ENCODE measurements around the gene UNC80. TPM values are rescaled to one million over a fixed set of nuclear protein-coding genes. Genes with fewer than 3 reads are reported as not detected.

Gene UNC80
- total RNA-seq, 1 donor from 2014 or later: not detected

DNA sequence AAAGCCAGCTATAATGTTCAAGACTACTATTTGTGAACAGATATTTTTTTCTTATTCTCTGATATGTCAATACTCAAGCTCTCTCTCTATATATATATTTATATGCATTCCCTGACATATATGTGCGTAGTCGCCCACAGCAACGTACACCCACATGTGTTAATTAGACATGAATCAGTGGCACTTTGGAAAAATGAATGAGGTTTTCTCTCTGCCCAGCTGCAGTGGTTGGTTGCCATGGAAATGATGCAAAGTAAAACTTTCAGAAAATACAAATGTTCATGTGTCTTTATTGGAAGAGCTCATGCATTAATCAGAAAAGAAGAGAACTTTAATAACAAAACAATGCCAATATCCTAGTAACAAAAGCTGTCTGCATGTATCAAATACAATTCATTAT lies 34.7 kb downstream of the UNC80 start:
- intact Hi-C loops (cut with micrococcal nuclease): no loop called here
- ATAC-seq (no peak), DNase-seq (no peak)

DNA sequence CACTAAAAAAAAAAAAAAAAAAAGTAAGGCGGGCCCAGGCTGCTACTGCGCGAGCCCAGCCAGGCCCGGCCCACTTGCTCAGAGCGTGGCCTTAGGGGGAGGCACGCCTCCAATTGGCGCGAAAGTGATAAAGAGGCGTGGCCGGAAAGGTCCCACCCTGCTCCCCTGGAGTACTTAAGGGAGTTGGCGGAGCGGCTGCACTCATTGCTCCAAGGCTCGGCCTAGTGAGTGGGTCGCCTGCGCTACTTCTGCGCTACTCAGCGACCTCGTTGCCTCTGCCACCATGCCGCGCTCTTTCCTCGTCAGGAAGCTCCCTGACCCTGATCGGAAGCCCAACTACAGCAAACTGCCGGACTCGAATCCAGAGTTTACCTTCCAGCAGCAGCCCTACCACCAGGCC lies 36.9 kb downstream of the UNC80 start:
- no peak for DNase-seq
- ATAC-seq: no peak

DNA sequence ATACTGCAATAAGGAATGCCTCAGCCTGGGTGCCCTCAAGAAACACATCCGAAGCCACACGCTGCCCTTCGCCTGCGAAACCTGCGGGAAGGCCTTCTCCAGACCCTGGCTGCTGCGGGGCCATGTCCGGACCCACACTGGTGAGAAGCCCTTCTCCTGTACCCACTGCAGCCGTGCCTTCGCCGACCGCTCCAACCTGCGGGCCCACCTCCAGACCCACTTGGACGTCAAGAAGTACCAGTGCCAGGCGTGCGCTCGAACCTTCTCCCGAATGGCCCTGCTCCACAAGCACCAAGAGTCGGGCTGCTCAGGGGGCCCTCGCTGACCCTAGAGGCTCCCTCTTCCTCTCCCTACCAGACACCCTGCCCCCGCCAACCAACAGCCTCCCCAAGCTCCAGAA lies 37.6 kb downstream of the UNC80 start:
- DNase-seq: no peak
- intact Hi-C loops (cut with micrococcal nuclease): no loop called here
- ATAC-seq: no peak

More for the DNA sequence above, 36.9 kb downstream of the UNC80 start:
- intact Hi-C loops (cut with micrococcal nuclease): no loop called here

DNA sequence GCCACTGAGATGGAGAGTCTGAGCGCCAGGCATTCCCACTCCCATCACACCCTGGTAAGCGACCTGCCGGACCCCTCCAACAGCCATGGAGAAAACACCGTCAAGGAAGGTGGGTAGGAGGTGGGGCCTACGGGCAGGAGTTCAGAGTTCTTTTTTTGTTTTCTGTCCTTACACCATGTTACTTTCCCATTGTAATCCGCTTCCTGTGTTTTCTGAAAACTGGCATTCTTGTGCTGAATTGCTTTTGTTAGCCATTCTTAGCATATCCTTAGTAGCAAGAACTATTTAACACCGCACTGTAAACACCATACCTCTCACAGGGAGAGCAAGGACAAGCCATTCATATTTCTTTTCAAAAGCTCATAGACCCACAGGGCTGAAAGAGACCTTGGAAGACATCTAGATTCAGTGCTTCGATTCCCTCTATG lies 46.2 kb downstream of the UNC80 start:
- intact Hi-C loops (cut with micrococcal nuclease): no loop called here
- DNase-seq (no peak), ATAC-seq (no peak)

DNA sequence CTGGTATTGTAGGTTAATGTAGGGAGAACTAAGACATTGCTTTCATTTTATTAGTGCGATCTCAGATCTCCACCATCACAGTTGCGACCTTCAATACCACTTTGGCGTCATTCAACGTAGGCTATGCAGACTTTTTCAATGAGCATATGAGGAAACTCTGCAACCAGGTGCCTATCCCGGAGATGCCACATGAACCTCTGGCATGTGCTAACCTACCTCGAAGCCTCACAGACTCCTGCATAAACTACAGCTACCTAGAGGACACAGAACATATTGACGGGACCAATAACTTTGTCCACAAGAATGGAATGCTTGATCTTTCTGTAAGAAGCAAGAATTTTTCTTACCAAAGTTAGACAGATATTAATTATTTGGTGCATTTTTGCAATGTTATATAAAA lies 47.3 kb downstream of the UNC80 start:
- intact Hi-C loops (cut with micrococcal nuclease): no loop called here
- no peak for DNase-seq
- no peak for ATAC-seq

DNA sequence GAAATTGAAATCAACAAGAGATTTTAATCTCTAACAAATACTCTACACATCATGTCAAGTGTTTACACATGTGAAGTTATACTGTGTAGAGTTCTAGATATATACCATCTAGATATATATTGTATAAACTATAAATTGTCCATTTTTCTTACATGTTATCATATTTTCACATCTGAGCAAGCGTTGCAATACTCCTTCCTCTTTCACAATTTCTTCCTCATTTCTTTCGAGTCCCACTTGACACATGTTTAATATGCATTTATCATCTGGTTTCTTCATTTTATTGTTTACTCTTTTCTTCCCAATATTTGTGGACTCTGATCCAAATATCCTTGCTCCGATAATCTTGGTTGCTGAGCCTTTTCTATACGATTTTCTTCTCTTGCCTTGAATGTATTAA lies 50.2 kb downstream of the UNC80 start:
- intact Hi-C loops (cut with micrococcal nuclease): no loop called here
- no peak for DNase-seq
- ATAC-seq: no peak

DNA sequence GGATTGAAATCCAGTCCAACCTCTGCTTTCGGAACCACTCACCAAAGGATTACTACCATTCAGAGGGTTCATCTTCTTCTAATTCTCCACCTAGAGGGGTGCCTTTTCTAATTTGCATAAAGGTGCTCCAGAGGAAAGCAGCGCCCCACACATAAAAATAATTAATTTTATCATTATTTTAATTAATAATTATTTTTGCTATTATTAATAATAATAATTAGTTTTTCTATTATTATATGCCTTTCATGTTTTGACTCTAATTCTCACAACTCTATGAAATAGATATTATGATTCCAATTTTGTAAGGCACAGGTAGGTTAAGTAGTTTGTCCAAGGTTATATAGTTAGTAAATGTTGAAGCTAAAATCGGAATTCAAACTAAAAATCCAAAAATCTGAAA lies 51.9 kb downstream of the UNC80 start:
- DNase-seq (no peak), ATAC-seq (no peak)
- intact Hi-C loops (cut with micrococcal nuclease): no loop called here

DNA sequence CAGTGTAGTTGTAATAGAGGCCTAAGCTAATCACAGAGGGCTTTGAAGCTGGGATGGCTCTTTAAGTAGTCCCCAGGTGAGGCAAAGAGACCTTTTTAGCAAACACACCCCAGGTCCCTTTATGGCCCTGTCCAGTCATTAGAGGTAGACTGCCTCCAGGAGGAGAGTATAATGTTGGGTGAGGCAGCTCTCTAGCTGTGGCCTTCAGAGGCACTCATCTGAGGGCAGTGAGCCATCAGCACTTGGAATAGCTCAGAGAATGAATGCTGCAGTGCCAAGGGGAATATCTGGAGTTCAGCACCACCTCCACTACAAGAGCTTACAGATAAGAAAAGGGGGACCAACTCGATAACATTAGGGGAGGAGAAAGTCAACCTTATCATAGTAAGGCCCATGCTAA lies 52.8 kb downstream of the UNC80 start:
- no peak for ATAC-seq
- no peak for DNase-seq
- intact Hi-C loops (cut with micrococcal nuclease): no loop called here

DNA sequence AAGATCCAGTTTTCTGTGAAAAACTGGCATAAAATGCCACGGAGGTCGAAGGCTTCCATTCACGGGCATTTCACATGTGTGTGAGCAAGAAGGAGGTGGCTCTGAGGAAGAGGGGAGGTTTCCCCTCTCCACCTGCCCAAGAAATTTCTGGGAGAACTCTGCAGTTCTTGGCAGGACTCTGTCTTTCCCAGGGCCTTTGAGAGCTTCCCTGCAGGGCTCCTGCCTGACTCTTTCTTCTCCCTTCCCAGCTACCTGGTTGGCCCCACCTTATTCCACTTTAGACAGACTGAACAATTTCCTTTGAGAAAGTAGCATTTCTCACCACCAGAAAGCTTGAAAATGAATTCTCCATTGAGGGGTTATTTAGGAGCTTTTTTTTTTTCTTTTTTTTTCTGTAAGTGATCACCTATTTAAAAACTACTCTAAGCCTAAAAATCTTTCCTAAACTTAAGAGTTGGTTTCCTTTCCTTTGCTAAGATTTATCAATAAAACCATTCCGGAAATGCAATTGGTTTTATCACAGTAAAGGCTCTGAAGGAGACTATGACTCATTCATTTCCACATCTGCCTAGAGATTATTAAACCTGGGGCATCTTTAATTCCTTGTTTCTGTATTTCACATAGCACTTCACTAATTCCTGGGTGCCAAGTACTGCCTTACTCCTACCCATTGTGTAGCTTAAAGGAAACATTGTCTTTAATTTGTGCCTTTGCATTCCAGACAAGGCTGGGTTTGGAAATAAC lies 59.3 kb downstream of the UNC80 start:
- no peak for DNase-seq
- ATAC-seq: no peak
- intact Hi-C loops (cut with micrococcal nuclease): no loop called here

DNA sequence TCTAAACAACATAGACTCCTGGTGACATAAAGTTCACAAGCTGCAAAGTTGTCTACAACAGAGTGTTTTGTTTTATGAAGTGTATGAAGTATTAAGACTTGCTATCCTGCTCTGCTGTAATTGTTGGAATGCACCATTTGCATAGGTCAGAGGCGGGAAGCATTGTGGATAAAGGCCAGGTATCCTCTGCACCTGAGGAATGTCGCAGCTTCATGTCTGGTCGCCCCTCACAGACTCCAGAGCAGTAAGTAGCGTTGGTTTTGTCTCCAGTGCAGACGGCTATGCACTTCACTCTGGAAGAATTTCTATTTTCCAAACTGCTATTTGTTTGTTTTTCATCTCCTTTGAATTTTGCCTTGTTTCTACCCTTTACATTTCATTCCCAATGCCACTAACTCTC lies 63.1 kb downstream of the UNC80 start:
- intact Hi-C loops (cut with micrococcal nuclease): no loop called here
- DNase-seq (no peak), ATAC-seq (no peak)

DNA sequence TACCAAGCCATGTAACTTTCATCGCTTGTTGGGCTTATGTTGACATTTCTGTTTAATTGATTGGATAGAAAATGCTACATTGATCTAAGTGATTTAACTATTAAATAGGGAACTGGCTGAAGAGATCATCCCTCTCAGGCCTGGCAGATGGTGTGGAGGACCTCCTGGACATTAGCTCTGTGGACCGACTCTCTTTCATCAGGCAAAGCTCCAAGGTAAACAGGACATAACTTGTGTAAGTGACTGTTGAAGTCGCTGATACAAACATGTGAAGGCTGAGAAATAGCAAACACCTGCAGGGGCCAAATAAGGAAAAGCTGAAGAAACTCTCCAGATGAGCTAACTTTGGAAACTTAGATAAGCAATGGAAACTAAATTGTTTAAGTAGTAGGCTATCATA lies 68.8 kb downstream of the UNC80 start:
- intact Hi-C loops (cut with micrococcal nuclease): no loop called here
- DNase-seq: no peak
- ATAC-seq: no peak

DNA sequence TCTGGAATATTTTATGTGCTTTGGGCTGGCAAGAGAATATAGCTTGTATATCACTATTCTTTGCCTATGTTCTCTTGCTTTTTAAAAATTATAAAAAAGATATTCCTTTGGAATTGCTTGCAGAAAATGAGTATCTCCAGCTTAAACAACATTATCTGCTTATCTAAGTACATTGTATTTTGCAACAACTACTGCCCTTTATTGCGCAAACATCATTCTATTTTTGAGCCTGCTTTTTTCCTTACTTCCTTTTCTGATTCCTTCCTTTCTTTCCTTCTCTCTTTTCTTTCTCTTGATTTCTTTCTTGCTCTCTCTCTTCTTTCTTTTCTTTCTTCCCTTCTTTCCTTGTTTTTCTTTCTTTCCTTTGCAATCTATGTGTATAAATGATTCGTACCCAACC lies 74.0 kb downstream of the UNC80 start:
- ATAC-seq (no peak), DNase-seq (no peak)
- intact Hi-C loops (cut with micrococcal nuclease): no loop called here

DNA sequence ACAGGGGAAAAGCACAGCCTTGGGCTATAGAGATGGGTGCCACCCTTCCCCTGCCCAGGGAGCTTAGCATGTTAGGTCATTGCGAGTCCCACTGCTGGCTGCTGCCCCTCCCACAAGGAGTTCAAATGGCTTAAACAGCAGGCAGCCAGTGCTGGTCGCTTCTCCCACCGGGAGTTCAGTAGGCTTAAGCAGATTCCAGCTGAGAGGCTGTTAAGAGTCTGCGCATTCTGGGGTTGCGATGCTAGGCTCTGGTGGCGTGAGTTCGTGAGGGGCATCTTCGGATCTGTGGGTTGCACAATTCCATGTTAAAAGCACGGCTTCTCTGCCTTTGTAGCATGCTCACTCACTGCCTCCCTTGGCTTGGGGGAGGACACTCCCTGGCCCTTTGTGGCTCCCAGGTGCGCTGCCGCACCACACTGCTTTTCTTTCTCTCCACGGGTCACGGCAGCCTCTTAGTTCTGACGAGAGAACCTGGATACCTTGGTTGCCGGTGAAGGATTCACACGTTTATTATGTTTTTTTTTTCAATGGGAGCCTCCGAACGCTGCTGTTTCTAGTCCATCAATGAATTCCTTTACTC lies 93.2 kb downstream of the UNC80 start:
- ATAC-seq (no peak), DNase-seq (no peak)
- intact Hi-C loops (cut with micrococcal nuclease): no loop called here

DNA sequence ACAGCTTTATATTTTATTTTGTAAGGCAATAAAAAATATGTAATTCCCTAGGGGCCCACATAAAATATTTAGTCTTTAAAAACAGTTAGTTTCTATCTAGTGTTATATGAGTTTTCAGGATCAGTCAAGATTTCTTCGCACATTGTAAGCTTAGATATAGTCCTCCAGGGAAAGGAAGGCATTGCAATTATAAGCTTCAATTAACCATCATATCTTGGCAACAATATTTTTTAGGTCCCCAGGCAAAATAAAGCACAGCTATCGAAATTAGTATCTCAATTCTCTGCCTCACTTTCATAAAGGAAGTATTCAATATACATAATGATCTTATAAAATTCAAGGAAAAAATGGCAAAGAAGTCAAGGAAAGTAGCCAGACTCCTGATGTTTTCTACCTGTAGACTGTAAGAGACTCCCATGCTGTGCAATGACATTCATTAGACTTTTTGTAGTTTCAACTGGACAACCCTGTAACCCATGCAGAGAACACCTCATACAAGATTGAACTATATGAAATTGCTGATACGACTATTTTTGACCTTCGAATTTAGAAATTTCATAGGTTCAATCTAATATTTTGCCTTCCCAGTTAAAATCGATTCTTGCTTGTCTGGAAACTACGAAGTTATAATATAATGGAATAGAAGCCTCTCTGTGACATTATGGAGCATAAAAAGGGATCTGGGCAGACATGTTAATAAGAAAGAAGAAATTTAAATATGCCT lies 96.8 kb downstream of the UNC80 start:
- DNase-seq: no peak
- no peak for ATAC-seq
- intact Hi-C loops (cut with micrococcal nuclease): no loop called here

DNA sequence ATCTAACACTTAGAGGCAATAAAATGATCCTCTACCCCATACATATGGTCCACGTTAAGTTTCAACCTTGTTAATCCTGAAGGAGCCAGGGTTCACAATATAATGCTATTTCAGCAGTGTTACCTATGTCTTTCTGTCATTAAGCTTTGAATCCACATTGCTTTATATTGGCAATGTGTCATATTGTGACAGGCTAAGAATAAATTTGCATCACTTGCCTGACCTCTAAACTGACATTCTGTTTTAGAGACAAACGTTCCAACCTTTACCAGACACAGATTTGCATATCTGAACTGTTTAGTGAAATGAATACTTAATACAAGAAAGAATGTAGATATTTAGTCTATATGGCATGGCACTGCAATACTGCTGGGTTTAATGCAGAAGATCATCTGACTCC lies 98.4 kb downstream of the UNC80 start:
- ATAC-seq: no peak
- intact Hi-C loops (cut with micrococcal nuclease): no loop called here
- DNase-seq: no peak

DNA sequence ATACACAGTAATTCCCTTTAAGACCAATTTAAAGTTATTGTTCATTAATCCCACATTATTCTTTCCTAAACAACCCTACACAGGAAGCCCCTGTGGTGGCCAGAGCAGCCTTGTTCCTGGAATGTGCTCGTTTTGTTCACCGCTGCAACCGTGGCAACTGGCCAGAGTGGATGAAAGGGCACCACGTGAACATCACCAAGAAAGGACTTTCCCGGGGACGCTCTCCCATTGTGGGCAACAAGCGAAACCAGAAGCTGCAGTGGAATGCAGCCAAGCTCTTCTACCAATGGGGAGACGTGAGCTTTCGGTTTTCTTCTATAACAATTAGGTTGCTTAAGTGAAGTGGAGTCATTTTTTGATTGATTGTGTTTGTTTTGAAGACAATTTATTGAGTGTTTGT lies 101.0 kb downstream of the UNC80 start:
- ATAC-seq: no peak
- peak; percentile 31 for DNase-seq
- intact Hi-C loops (cut with micrococcal nuclease): no loop called here

DNA sequence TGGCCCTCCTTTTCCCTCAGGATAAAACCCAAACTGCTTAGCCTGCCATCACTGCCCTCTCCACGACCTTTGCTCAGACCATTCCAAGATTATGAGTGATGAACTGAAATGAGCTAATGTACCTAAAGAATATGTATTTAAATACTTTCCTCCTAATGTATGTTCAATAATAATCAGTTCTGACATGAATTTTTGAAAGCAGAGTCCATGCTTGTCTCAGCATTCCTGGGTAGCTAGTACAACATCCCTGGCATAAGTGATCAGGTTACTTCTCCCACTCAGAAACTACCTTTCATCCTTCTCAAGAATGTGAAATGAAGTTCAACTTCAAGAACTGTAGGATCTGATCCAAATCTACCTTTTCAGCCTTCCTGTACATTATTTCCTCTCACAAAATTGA lies 103.6 kb downstream of the UNC80 start:
- ATAC-seq (no peak), DNase-seq (no peak)
- intact Hi-C loops (cut with micrococcal nuclease): no loop called here

DNA sequence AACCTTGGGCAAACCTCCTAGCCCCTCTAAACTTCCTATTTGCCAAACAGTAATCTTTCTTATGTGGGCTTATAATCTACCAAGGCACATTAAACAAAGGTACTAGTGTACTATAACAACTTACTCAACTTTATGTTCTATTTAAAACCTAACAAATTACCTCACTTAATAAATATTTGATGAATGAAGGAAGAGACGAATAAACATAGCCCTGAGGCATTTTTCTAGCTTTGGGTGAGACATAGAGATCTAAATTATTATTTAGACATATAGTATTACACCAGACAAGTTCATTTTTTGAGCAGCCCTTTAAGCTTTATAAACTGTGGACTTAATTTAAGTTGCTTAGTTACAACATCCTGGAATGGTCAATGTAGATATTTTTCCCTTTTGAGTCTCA lies 104.6 kb downstream of the UNC80 start:
- intact Hi-C loops (cut with micrococcal nuclease): no loop called here
- ATAC-seq (no peak), DNase-seq (no peak)

DNA sequence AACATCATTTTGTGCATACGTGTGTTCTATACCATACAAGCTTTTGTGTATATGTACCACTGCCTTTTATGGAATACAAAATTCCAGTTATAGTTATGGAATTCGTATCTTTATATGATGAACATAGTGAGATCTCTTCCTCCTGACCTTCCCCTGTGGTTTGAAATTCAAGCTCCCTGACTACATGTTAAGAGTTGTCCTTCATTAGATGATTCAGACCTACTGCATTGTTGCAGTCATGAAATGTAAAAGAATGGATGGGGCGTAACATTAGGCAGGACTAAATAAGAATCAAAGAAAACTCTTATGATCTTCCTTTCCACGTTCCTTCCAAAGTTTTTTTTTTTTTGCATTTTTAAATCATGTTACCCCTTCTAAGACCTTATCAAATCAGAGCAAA lies 107.1 kb downstream of the UNC80 start:
- intact Hi-C loops (cut with micrococcal nuclease): no loop called here
- ATAC-seq (no peak), DNase-seq (no peak)

DNA sequence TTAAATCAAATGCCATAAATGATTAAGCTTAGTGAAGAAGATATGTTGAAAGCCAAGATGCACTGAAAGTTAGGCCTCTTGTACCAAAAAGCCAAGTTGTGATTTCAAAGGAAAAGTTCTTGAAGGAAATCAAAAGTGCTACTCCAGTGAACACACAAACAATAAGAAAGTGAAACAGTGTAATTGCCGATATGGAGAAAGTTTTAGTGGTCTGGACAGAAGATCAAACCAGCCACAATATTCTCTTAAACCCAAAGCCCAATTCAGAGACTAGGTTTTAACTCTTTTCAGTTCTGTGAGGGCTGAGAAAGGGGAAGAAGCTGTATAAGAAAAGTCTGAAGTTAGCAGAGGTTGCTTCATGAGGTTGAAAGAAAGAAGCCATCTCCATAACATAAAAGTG lies 129.0 kb downstream of the UNC80 start:
- no peak for ATAC-seq
- no peak for DNase-seq
- intact Hi-C loops (cut with micrococcal nuclease): no loop called here

DNA sequence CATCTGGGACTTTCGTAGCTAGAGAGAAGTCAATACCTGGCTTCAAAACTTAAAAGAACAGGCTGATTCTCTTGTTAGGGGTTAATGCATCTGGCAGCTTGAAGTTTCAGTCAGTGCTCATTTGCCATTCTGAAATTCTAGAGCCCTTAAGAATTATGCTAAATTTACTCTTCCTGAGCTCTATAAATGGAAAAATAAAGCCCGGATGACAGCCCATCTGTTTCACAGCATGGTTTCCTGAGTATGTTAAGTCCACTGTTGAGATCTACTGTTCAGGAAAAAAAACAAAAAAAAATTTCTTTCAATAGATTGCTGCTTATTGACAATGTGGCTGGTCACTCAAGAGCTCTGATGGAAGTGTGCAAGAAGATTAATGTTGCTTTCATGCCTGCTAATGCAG lies 129.5 kb downstream of the UNC80 start:
- no peak for ATAC-seq

More for the DNA sequence above, 129.5 kb downstream of the UNC80 start:
- no peak for DNase-seq
- intact Hi-C loops (cut with micrococcal nuclease): no loop called here
